ENCODE results near the gene ZBBX. TPM values are rescaled to one million over a fixed set of nuclear protein-coding genes. Genes with fewer than 3 reads are reported as not detected.

The ZBBX gene
- total RNA-seq, 2 donors from 2014 or later, result 3.5 to 8.2 TPM

- H3K9ac ChIP-seq (ENCODE audit: extremely low read depth, low read length, poor library complexity, severe bottlenecking), result no peak overlapping the region
- H3K4me3 ChIP-seq (ENCODE audit: low read length), result no peak overlapping the region
- H3K27me3 ChIP-seq (ENCODE audit: control insufficient read depth, insufficient read depth, low read length, poor library complexity, severe bottlenecking), result no peaks in the 10 kb centered on the region
- peaks cover 5% of the 10 kb centered on the region for H3K4me1 ChIP-seq (ENCODE audit: control insufficient read depth, insufficient read depth, low read length)
- Mint-ChIP-seq H3K27me3 (ENCODE audit: insufficient read depth) (no peaks in the 10 kb centered on the region), H3K27ac (no peak overlapping the region), H3K36me3 (ENCODE audit: low read depth) (no peaks in the 10 kb centered on the region), H3K9me3 (no peaks in the 10 kb centered on the region), H3K4me1 (peaks cover 5% of the 10 kb centered on the region), H3K4me3 (no peak overlapping the region)
- H3K27ac ChIP-seq (ENCODE audit: low read depth, low read length), result no peak overlapping the region
- DNase-seq, result no peak
- TF ChIP-seq CTCF (conservative IDR thresholded peaks at IDR 0.05), result no peak
- 90 to 95% methylated on average over 1 of the region's 1 CpG for WGBS, 2 experiments (ENCODE audit: insufficient coverage in 1 of 2, insufficient read length in 1 of 2)
- no peaks in the 10 kb centered on the region for H3K9me3 ChIP-seq (ENCODE audit: control insufficient read depth, low read length)
- no peaks in the 10 kb centered on the region for H3K36me3 ChIP-seq (ENCODE audit: control insufficient read depth, insufficient read depth, low read length)
Measured at GRCh38 chr3:167306319-167306718, 73.8 kb downstream of the ZBBX start.

GRCh38 chr3:167305340-167305890 is 74.7 kb downstream of the ZBBX start:
- no peaks in the 10 kb centered on the region for H3K9me3 ChIP-seq (ENCODE audit: control insufficient read depth, low read length)
- no peak for TF ChIP-seq CTCF (conservative IDR thresholded peaks at IDR 0.05)
- peaks cover 5% of the 10 kb centered on the region for H3K4me1 ChIP-seq (ENCODE audit: control insufficient read depth, insufficient read depth, low read length)
- H3K36me3 ChIP-seq (ENCODE audit: control insufficient read depth, insufficient read depth, low read length), result no peaks in the 10 kb centered on the region
- no peak overlapping the region for H3K27ac Mint-ChIP-seq
- 0% methylated on average over 1 of the region's 1 CpG; no CpG with 5 or more reads in 1 of the 2 experiments for WGBS, 2 experiments (ENCODE audit: insufficient coverage in 1 of 2, insufficient read length in 1 of 2)
- no peaks in the 10 kb centered on the region for H3K9me3 Mint-ChIP-seq
- H3K27me3 Mint-ChIP-seq (ENCODE audit: insufficient read depth), result no peaks in the 10 kb centered on the region
- no peak overlapping the region for H3K4me3 Mint-ChIP-seq
- no peak overlapping the region for H3K4me3 ChIP-seq (ENCODE audit: low read length)
- no peak overlapping the region for H3K27ac ChIP-seq (ENCODE audit: low read depth, low read length)
- peaks cover 5% of the 10 kb centered on the region for H3K4me1 Mint-ChIP-seq
- H3K36me3 Mint-ChIP-seq (ENCODE audit: low read depth), result no peaks in the 10 kb centered on the region
- no peak overlapping the region for H3K9ac ChIP-seq (ENCODE audit: extremely low read depth, low read length, poor library complexity, severe bottlenecking)
- DNase-seq, result no peak
- H3K27me3 ChIP-seq (ENCODE audit: control insufficient read depth, insufficient read depth, low read length, poor library complexity, severe bottlenecking), result no peaks in the 10 kb centered on the region

- H3K36me3 ChIP-seq (ENCODE audit: control insufficient read depth, insufficient read depth, low read length), result no peaks in the 10 kb centered on the region
- H3K27ac ChIP-seq (ENCODE audit: low read depth, low read length), result no peak overlapping the region
- Mint-ChIP-seq H3K4me1 (peaks cover 5% of the 10 kb centered on the region), H3K4me3 (no peak overlapping the region), H3K36me3 (ENCODE audit: low read depth) (no peaks in the 10 kb centered on the region), H3K27ac (no peak overlapping the region), H3K27me3 (ENCODE audit: insufficient read depth) (no peaks in the 10 kb centered on the region), H3K9me3 (no peaks in the 10 kb centered on the region)
- peaks cover 5% of the 10 kb centered on the region for H3K4me1 ChIP-seq (ENCODE audit: control insufficient read depth, insufficient read depth, low read length)
- no peak for TF ChIP-seq CTCF (conservative IDR thresholded peaks at IDR 0.05)
- WGBS, 2 experiments (ENCODE audit: insufficient coverage in 1 of 2, insufficient read length in 1 of 2), result 80 to 100% methylated on average over 1 to 3 of the region's 3 CpGs
- no peak overlapping the region for H3K9ac ChIP-seq (ENCODE audit: extremely low read depth, low read length, poor library complexity, severe bottlenecking)
- no peak for DNase-seq
- no peak overlapping the region for H3K4me3 ChIP-seq (ENCODE audit: low read length)
- no peaks in the 10 kb centered on the region for H3K27me3 ChIP-seq (ENCODE audit: control insufficient read depth, insufficient read depth, low read length, poor library complexity, severe bottlenecking)
- no peaks in the 10 kb centered on the region for H3K9me3 ChIP-seq (ENCODE audit: control insufficient read depth, low read length)
Measured at GRCh38 chr3:167304077-167304476, 76.0 kb downstream of the ZBBX start.

Measured in endodermal cell (in vitro differentiated cells).